Raji (cell line): ENCODE measurements around the gene CLBA1.

Source experiments
- POLR2A ChIP-seq: IDR thresholded peaks from 2 replicates; pipeline ENCODE4 v1.6.1; 2011; ENCODE audit warnings: low read depth, low read length, control low read depth; ENCODE audit not compliant: insufficient read depth

CLBA1 gene

GRCh38 chr14:104985675-104986486 is at the start of gene CLBA1:
CLBA1 (plus strand) TSS chr14:104985788; CDS start chr14:104986432, 644 bp downstream.
- peak; percentile 47; the same call in 1 of the 2 replicates for TF ChIP-seq POLR2A

GRCh38 chr14:104935955-104936354 is 49.6 kb upstream of the CLBA1 start:
- TF ChIP-seq POLR2A: no peak

- TF ChIP-seq POLR2A: no peak
These were observed 49.0 kb upstream of the CLBA1 start for GRCh38 chr14:104936361-104937155.

GRCh38 chr14:104937161-104937560 is 48.4 kb upstream of the CLBA1 start:
- peak; percentile 19; the same call in 1 of the 2 replicates for TF ChIP-seq POLR2A

GRCh38 chr14:104937694-104938365 is 47.8 kb upstream of the CLBA1 start:
- TF ChIP-seq POLR2A: no peak

- no peak for TF ChIP-seq POLR2A
These were observed 47.2 kb upstream of the CLBA1 start for GRCh38 chr14:104938436-104938835.

GRCh38 chr14:104938960-104939359 is 46.6 kb upstream of the CLBA1 start:
- no peak for TF ChIP-seq POLR2A

GRCh38 chr14:104939666-104940410 is 45.8 kb upstream of the CLBA1 start:
- no peak for TF ChIP-seq POLR2A

GRCh38 chr14:104940526-104941150 is 45.0 kb upstream of the CLBA1 start:
- TF ChIP-seq POLR2A: no peak

GRCh38 chr14:104941508-104942365 is 43.9 kb upstream of the CLBA1 start:
- no peak for TF ChIP-seq POLR2A

GRCh38 chr14:104942586-104942985 is 43.0 kb upstream of the CLBA1 start:
- TF ChIP-seq POLR2A: no peak

- TF ChIP-seq POLR2A: no peak
These were observed 36.9 kb upstream of the CLBA1 start for GRCh38 chr14:104948736-104949031.

GRCh38 chr14:104950021-104950420 is 35.6 kb upstream of the CLBA1 start:
- no peak for TF ChIP-seq POLR2A

GRCh38 chr14:104953097-104953496 is 32.5 kb upstream of the CLBA1 start:
- no peak for TF ChIP-seq POLR2A
